ENCODE results near the gene HLA-B. TPM values are rescaled to one million over a fixed set of nuclear protein-coding genes. Genes with fewer than 3 reads are reported as not detected.

Gene HLA-B
- total and polyA plus RNA-seq, 4 donors, result 341 to 864 (median 417) TPM

DNA sequence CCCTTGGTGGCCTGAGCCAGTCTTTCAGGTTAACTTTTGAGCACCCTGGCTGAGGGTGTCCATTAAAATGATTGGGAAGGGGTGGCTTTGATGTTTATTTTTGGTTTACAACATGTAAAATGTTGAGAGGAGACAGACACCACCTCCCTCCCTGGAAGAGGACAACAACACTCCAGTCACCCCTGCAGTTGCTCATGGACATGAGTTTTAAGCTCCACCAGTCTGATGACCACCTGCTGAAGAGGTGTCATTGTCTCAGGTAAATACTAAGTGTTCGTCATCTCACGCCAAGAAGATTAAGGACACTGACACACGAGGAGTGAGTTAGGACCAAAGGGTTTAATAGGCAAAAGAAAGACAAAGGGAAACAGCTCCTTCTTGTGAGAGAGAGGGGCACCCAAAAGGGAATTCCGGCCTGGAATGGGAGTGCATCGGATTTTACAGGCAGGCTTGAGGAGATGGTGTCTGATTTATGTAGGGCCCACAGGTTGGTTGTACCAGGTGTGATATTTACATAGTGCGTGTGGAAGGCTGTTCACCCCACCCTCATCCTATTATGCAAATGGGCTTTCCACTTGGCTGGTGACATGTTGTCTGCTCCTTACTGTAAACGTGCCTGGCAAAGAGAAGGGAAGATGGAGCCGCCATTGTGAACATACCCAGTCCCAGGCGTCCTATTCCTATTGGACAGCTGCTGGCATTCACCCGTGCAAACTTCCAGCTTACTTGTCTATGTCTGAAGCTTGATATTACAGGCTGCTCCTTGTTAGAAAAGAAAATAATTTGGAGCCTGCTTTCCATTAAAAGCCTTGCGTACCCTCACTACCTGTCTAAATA lies 6.6 kb downstream of the HLA-B start:
- Histone ChIP-seq H3K4me1 (ENCODE audit: control insufficient read depth in 4 of 4, insufficient read depth in 4 of 4, low read length in 3 of 4) (peaks cover 0 to 10% (median 5%) of the 10 kb centered on the region in 4 donors), H3K36me3 (ENCODE audit: control insufficient read depth in 4 of 4, insufficient read depth in 3 of 4, low read depth in 1 of 4, low read length in 3 of 4) (peaks cover 2 to 9% (median 7%) of the 10 kb centered on the region in 4 donors), H3K9ac (ENCODE audit: low read depth in 1 of 2, low read length in 2 of 2) (no peak overlapping the region), H3K4me3 (ENCODE audit: low read depth in 1 of 3, low read length in 3 of 3) (no peak overlapping the region), H3K9me3 (ENCODE audit: control insufficient read depth in 4 of 4, low read length in 3 of 4) (no peaks in the 10 kb centered on the region), H3K27ac (ENCODE audit: low read depth in 1 of 2, low read length in 2 of 2) (no peak overlapping the region), H3K27me3 (ENCODE audit: control insufficient read depth in 4 of 4, insufficient read depth in 4 of 4, low read length in 3 of 4) (no peaks in the 10 kb centered on the region)
- 55% methylated on average over 11 of the region's 11 CpGs for WGBS
- TF ChIP-seq GABPA (IDR thresholded peaks at IDR 0.05 in 1 of 2, conservative IDR thresholded peaks at IDR 0.05 in 1 of 2) (no peak), EGR1 (IDR thresholded peaks at IDR 0.05; ENCODE audit: low read depth in 2 of 2) (no peak), REST (IDR thresholded peaks at IDR 0.05) (no peak), TAF1 (conservative IDR thresholded peaks at IDR 0.05) (no peak), SP1 (IDR thresholded peaks at IDR 0.05) (no peak), HNF4A (conservative IDR thresholded peaks at IDR 0.05) (no peak)
- TF ChIP-seq, protein P1, sequence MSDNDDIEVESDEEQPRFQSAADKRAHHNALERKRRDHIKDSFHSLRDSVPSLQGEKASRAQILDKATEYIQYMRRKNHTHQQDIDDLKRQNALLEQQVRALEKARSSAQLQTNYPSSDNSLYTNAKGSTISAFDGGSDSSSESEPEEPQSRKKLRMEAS (IDR thresholded peaks at IDR 0.05), result no peak
- DNase-seq (ENCODE audit: low spot score), result no peak

- WGBS, result 78% methylated on average over 4 of the region's 4 CpGs
- DNase-seq (ENCODE audit: low spot score), result no peak
- TF ChIP-seq HNF4G (IDR thresholded peaks at IDR 0.05), result no peak
- Histone ChIP-seq H3K4me3 (ENCODE audit: low read depth in 1 of 3, low read length in 3 of 3) (no peak overlapping the region), H3K27me3 (ENCODE audit: control insufficient read depth in 4 of 4, insufficient read depth in 4 of 4, low read length in 3 of 4) (no peaks in the 10 kb centered on the region), H3K4me1 (ENCODE audit: control insufficient read depth in 4 of 4, insufficient read depth in 4 of 4, low read length in 3 of 4) (peaks cover 0 to 2% (median 0%) of the 10 kb centered on the region in 4 donors), H3K27ac (ENCODE audit: low read depth in 1 of 2, low read length in 2 of 2) (no peak overlapping the region), H3K9me3 (ENCODE audit: control insufficient read depth in 4 of 4, low read length in 3 of 4) (no peaks in the 10 kb centered on the region), H3K9ac (ENCODE audit: low read depth in 1 of 2, low read length in 2 of 2) (no peak overlapping the region), H3K36me3 (ENCODE audit: control insufficient read depth in 4 of 4, insufficient read depth in 3 of 4, low read depth in 1 of 4, low read length in 3 of 4) (peaks cover 0 to 6% (median 3%) of the 10 kb centered on the region in 4 donors)
Measured at GRCh38 chr6:31349301-31349700, 7.7 kb downstream of the HLA-B start.

- DNase-seq (ENCODE audit: low spot score), result no peak
- Histone ChIP-seq H3K9me3 (ENCODE audit: control insufficient read depth in 4 of 4, low read length in 3 of 4) (no peaks in the 10 kb centered on the region), H3K4me3 (ENCODE audit: low read depth in 1 of 3, low read length in 3 of 3) (no peak overlapping the region), H3K27ac (ENCODE audit: low read depth in 1 of 2, low read length in 2 of 2) (no peak overlapping the region), H3K4me1 (ENCODE audit: control insufficient read depth in 4 of 4, insufficient read depth in 4 of 4, low read length in 3 of 4) (no peaks in the 10 kb centered on the region), H3K27me3 (ENCODE audit: control insufficient read depth in 4 of 4, insufficient read depth in 4 of 4, low read length in 3 of 4) (no peaks in the 10 kb centered on the region), H3K9ac (ENCODE audit: low read depth in 1 of 2, low read length in 2 of 2) (no peak overlapping the region), H3K36me3 (ENCODE audit: control insufficient read depth in 4 of 4, insufficient read depth in 3 of 4, low read depth in 1 of 4, low read length in 3 of 4) (no peaks in the 10 kb centered on the region)
- WGBS, result 66% methylated on average over 5 of the region's 5 CpGs
- TF ChIP-seq FOXA1 (IDR thresholded peaks at IDR 0.05) (no peak), ATF3 (IDR thresholded peaks at IDR 0.05) (no peak), RXRA (IDR thresholded peaks at IDR 0.05) (no peak), TAF1 (conservative IDR thresholded peaks at IDR 0.05) (no peak), FOXA2 (IDR thresholded peaks at IDR 0.05) (no peak), JUND (IDR thresholded peaks at IDR 0.05) (no peak), RAD21 (IDR thresholded peaks at IDR 0.05) (no peak), GABPA (IDR thresholded peaks at IDR 0.05 in 1 of 2, conservative IDR thresholded peaks at IDR 0.05 in 1 of 2) (no peak), CTCF (IDR thresholded peaks at IDR 0.05; ENCODE audit: low read depth, low read length, missing input control) (no peak), HNF4G (IDR thresholded peaks at IDR 0.05) (no peak), YY1 (IDR thresholded peaks at IDR 0.05) (no peak), HNF4A (conservative IDR thresholded peaks at IDR 0.05) (no peak)
- TF ChIP-seq, protein P1 (IDR thresholded peaks at IDR 0.05), result no peak
Measured at GRCh38 chr6:31345026-31345730, 11.8 kb downstream of the HLA-B start.

Data from liver (tissue), 9 donors.